Medulla oblongata (tissue), 1 donor: ENCODE results near the gene CLIP4.
"Not testable (repeated sequence)": the region's sequence is repeated elsewhere in the genome, so short reads cannot be mapped to it uniquely, and the experiment has no call there.

Source experiments
- DNase-seq: peaks from one replicate; pipeline ENCODE4 v3.0.0-alpha.2; 2015; ENCODE audit errors: extremely low spot score

The CLIP4 gene

GRCh38 chr2:29114946-29115609 is at the start of gene CLIP4:
Gene CLIP4 (plus strand): TSS chr2:29115415. CDS start chr2:29121389, 5,974 bp downstream.
- peak; percentile 84 for DNase-seq

GRCh38 chr2:29066271-29066860 is 48.8 kb upstream of the CLIP4 start:
- DNase-seq: no peak

GRCh38 chr2:29066997-29067605 is 48.1 kb upstream of the CLIP4 start:
- no peak for DNase-seq

GRCh38 chr2:29068513-29068912 is 46.7 kb upstream of the CLIP4 start:
- DNase-seq: no peak

- no peak for DNase-seq
Measured at GRCh38 chr2:29070526-29070925, 44.7 kb upstream of the CLIP4 start.

GRCh38 chr2:29071032-29071975 is 43.9 kb upstream of the CLIP4 start:
- DNase-seq: no peak

- DNase-seq: no peak
Measured at GRCh38 chr2:29072251-29072650, 43.0 kb upstream of the CLIP4 start.

GRCh38 chr2:29072971-29073725 is 42.1 kb upstream of the CLIP4 start:
- DNase-seq: no peak

- DNase-seq: no peak
Measured at GRCh38 chr2:29073933-29074332, 41.3 kb upstream of the CLIP4 start.

- no peak for DNase-seq
Measured at GRCh38 chr2:29074411-29074810, 40.8 kb upstream of the CLIP4 start, which contains the start of gene PCARE. Gene PCARE (minus strand): TSS chr2:29074523. CDS start chr2:29074261, 262 bp downstream.

- peak; percentile 92 for DNase-seq
Measured at GRCh38 chr2:29075894-29076705, 39.1 kb upstream of the CLIP4 start.

GRCh38 chr2:29079887-29080286 is 35.3 kb upstream of the CLIP4 start:
- DNase-seq: no peak

GRCh38 chr2:29080886-29081743 is 34.1 kb upstream of the CLIP4 start:
- DNase-seq: no peak

- DNase-seq: no peak
Measured at GRCh38 chr2:29082804-29083495, 32.3 kb upstream of the CLIP4 start.

- no peak for DNase-seq
Measured at GRCh38 chr2:29084554-29084953, 30.7 kb upstream of the CLIP4 start.

- not testable (repeated sequence) for DNase-seq
Measured at GRCh38 chr2:29090311-29090710, 24.9 kb upstream of the CLIP4 start.

- DNase-seq: no peak
Measured at GRCh38 chr2:29096969-29097368, 18.2 kb upstream of the CLIP4 start.

- no peak for DNase-seq
Measured at GRCh38 chr2:29097569-29097968, 17.6 kb upstream of the CLIP4 start.

- DNase-seq: no peak
Measured at GRCh38 chr2:29100564-29100963, 14.7 kb upstream of the CLIP4 start.
